Osteocyte (in vitro differentiated cells): ENCODE measurements around the gene NR2F2. TPM values are rescaled to one million over a fixed set of nuclear protein-coding genes. Genes with fewer than 3 reads are reported as not detected.

Experiments used
- DNase-seq: peaks from one replicate; pipeline ENCODE4 v3.0.0; 2021; ENCODE audit warnings: mixed read lengths; ENCODE audit not compliant: unreplicated experiment; ENCODE audit errors: extremely low spot score
- H3K27ac Mint-ChIP-seq: one replicate; pipeline ENCODE4 v1.8.0; 2021; ENCODE audit warnings: mild to moderate bottlenecking, mixed read lengths; ENCODE audit not compliant: unreplicated experiment
- H3K27me3 Mint-ChIP-seq: one replicate; pipeline ENCODE4 v1.8.0; 2021; ENCODE audit warnings: mixed read lengths; ENCODE audit not compliant: unreplicated experiment
- H3K36me3 Mint-ChIP-seq: one replicate; pipeline ENCODE4 v1.8.0; 2021; ENCODE audit warnings: mixed read lengths; ENCODE audit not compliant: unreplicated experiment
- H3K4me1 Mint-ChIP-seq: one replicate; pipeline ENCODE4 v1.8.0; 2021; ENCODE audit warnings: mixed read lengths; ENCODE audit not compliant: unreplicated experiment
- H3K4me3 Mint-ChIP-seq: one replicate; pipeline ENCODE4 v1.8.0; 2021; ENCODE audit warnings: mild to moderate bottlenecking, moderate library complexity, mixed read lengths; ENCODE audit not compliant: unreplicated experiment
- H3K9me3 Mint-ChIP-seq: one replicate; pipeline ENCODE4 v1.8.0; 2021; ENCODE audit warnings: mixed read lengths; ENCODE audit not compliant: unreplicated experiment
- total RNA-seq: library from RNA; stranded (reverse); gene quantifications from 2 replicates; pipeline ENCODE4 v1.2.1, GENCODE V29; 2021
- TF ChIP-seq, protein P1 (sequence below): fragments of 200-600 bp; sonication (generic); IDR thresholded peaks from 2 replicates; pipeline ENCODE4 v1.5.0; 2021; ENCODE audit warnings: antibody characterized with exemption, mild to moderate bottlenecking, moderate library complexity

Gene NR2F2
- total RNA-seq, 1 donor from 2014 or later, result 286 TPM

DNA sequence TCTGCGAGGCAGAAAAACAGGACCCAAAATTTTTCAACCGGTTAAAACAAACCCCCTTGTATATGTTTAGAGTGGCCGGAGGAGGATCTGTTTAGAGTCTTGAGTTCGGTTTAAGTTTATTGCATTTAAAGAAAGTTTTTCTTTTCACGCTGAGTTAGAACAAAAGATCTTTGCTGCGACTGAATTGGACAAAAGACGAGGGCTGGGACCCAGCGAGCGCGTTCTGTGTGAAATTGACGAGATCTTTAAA, 9.8 kb downstream of the NR2F2 start:
- peak overlapping the region; percentile 96 for H3K27ac Mint-ChIP-seq
- H3K4me3 Mint-ChIP-seq, result peak overlapping the region; percentile 99
- no peaks in the 10 kb centered on the region for H3K27me3 Mint-ChIP-seq
- TF ChIP-seq, protein P1, sequence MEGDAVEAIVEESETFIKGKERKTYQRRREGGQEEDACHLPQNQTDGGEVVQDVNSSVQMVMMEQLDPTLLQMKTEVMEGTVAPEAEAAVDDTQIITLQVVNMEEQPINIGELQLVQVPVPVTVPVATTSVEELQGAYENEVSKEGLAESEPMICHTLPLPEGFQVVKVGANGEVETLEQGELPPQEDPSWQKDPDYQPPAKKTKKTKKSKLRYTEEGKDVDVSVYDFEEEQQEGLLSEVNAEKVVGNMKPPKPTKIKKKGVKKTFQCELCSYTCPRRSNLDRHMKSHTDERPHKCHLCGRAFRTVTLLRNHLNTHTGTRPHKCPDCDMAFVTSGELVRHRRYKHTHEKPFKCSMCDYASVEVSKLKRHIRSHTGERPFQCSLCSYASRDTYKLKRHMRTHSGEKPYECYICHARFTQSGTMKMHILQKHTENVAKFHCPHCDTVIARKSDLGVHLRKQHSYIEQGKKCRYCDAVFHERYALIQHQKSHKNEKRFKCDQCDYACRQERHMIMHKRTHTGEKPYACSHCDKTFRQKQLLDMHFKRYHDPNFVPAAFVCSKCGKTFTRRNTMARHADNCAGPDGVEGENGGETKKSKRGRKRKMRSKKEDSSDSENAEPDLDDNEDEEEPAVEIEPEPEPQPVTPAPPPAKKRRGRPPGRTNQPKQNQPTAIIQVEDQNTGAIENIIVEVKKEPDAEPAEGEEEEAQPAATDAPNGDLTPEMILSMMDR, result no peak
- H3K4me1 Mint-ChIP-seq, result peaks cover 39% of the 10 kb centered on the region
- H3K36me3 Mint-ChIP-seq, result peaks cover 85% of the 10 kb centered on the region
- H3K9me3 Mint-ChIP-seq, result no peaks in the 10 kb centered on the region
- no peak for DNase-seq

DNA sequence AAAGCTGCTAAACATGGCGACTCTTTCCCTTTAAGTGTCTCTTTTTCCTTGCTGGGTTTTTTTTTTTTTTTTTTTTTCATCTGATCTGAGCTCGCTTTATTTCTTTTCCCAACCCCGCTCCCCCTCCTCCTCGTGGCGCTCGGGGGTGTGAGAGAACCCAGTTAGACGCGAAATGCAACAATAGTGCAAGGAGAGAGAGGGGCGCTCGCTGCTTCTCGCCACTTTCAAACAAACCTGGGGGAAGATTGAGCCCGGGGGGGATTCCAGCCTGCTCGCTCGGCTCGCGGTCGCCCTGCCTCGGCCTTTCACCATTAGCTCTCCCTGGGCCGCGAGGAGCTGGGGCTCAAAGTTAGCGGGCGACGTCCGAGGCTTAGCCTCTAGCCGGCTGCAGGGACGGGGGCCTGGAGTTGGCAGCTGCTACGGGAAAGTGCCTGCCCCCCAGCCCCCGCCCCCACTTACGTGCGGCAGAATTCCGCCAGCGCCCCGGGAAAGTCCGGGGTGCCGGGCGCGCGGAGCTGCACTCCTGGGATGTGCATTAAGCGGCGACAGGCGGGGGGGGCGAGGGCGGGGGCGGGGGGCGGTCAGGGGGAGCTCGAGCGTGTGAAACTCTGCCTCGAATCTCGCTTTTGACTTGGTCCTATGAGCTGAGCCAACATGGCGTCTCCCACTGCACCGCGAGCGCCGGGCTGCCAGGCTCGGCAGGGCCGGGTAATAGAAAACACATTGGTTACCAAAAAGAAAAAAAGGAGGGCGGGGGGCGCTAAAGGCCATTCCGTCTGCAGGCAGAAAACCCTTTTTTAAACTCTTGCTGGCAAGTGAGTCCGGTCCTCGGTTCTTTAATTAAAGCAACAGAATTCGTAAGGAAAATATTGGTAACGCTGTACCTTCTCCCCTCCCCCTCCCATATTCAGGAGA, 10.4 kb downstream of the NR2F2 start:
- H3K27me3 Mint-ChIP-seq, result no peaks in the 10 kb centered on the region
- H3K9me3 Mint-ChIP-seq, result no peaks in the 10 kb centered on the region
- H3K27ac Mint-ChIP-seq, result peak overlapping the region; percentile 96
- DNase-seq, result no peak
- H3K4me3 Mint-ChIP-seq, result peak overlapping the region; percentile 99
- peaks cover 81% of the 10 kb centered on the region for H3K36me3 Mint-ChIP-seq
- peaks cover 45% of the 10 kb centered on the region for H3K4me1 Mint-ChIP-seq
- TF ChIP-seq, protein P1, result no peak

DNA sequence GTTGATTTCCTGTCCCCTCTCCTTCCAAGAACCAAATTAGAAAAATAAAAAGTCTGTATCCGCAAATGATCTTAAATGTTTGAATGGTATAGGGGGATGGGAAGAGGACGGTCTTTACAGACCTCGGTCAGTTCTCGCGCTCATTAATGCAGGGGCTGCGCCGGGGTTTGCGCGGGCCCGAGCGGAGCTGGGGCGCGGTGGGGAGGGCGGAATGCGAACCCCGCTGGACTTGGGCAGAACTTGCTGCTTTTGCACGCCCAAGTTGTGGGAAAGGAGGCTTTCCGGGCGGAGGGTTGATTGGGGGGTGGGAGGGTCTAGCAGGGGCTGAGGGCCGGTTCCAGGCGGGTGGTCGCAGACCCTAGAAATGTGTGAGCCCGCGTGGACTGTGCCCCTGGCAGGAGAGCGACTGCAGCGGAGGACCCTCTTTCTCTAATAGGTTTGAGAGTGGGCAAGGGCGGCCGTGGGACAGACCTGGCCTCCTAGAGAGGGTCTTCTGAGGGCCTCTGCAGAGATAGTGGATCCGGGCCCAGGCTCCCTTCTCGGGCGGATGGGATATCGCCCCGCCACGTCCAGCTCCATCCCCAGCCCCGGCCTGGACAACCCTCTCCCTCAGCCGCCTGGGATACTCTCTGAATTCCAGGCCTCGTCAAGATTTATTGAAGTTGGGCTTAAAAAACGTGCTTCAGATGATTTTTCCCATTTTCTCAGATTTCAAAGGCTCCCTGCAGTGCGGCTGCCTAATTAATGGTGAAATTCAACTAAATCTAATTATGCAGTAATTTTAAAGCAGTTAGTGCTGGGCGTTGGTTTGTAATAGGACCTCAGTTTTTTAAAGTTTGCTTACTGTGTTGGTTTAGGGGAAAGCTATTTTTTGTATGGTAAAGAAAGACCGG, 11.3 kb downstream of the NR2F2 start:
- no peaks in the 10 kb centered on the region for H3K27me3 Mint-ChIP-seq
- no peaks in the 10 kb centered on the region for H3K9me3 Mint-ChIP-seq

DNA sequence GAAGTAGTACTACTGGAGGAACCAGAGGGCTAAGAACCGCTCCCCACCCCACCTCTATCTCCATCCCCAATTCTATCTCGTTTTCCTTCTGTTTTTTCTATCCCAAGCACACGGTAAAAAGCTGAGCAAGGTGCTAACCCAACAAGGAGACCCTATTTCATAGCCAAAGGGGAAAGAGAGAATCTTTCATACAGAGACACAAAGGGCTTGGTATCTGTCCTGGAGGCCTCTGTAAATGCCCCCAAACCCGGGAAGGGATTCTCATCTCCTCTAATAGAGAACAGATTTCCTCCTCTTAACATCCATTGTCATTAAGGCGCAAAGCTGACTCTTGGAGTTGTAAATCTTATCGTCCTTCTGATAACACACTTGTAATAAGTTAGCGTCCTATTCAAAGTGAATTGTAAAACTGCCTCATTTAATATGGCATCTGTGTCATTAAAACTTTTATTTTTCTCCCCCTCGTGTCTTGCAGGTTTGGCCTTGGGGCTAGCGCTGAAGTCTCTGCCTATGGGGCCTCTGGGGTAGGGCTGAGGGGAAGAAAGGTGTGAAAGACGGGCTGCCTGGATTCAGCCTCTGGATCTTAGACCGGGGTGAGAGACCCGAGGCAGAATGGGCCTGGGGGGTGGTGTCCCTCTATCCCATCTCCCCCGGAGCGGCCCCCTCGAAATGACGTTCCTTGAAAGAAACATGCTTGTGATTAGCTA, 12.1 kb downstream of the NR2F2 start:
- Mint-ChIP-seq H3K9me3 (no peaks in the 10 kb centered on the region), H3K27ac (peak overlapping the region; percentile 96), H3K4me1 (peaks cover 62% of the 10 kb centered on the region), H3K27me3 (no peaks in the 10 kb centered on the region), H3K36me3 (peaks cover 68% of the 10 kb centered on the region), H3K4me3 (peak overlapping the region; percentile 99)
- TF ChIP-seq, protein P1, result no peak
- DNase-seq, result no peak

More for the DNA sequence above, 11.3 kb downstream of the NR2F2 start:
- peaks cover 72% of the 10 kb centered on the region for H3K36me3 Mint-ChIP-seq
- TF ChIP-seq, protein P1, result no peak
- peaks cover 54% of the 10 kb centered on the region for H3K4me1 Mint-ChIP-seq
- H3K4me3 Mint-ChIP-seq, result peak overlapping the region; percentile 99
- H3K27ac Mint-ChIP-seq, result peak overlapping the region; percentile 96
- no peak for DNase-seq
